Effector CD4-positive, alpha-beta T cell (primary cell): Measurements from ENCODE around the gene PSMD14.

Experiments
- DNase-seq: peaks from one replicate; pipeline ENCODE4 v3.0.0-alpha.2; 2020

The PSMD14 gene

DNA sequence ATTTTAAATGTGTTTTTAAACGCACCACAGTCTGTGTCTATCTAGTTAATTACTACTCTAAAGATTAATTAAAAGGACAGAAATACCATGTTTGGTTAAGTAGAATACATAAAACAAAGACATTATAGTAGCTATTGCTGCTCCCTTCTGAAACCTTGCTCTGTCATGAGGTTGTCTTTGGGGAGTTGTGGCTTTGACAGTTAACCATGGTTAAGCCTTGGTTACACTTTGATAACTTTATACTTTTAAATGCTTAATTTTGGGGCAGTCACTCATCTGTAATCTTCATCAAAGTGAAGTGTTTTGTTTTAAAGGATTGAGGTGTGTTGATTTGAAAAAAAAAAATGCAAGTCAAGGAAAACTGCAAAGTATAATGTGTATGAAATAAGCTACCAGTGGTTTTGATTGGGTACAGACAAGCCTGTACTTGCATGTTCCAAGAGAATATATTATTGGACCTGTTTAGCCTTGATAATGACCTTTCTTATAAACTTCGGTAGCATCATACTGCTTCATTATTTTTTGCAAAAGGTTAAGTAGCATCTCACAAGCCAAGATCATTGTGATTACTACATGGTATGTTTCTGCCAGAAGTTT is 78.1 kb downstream of the PSMD14 start:
- DNase-seq: no peak

DNA sequence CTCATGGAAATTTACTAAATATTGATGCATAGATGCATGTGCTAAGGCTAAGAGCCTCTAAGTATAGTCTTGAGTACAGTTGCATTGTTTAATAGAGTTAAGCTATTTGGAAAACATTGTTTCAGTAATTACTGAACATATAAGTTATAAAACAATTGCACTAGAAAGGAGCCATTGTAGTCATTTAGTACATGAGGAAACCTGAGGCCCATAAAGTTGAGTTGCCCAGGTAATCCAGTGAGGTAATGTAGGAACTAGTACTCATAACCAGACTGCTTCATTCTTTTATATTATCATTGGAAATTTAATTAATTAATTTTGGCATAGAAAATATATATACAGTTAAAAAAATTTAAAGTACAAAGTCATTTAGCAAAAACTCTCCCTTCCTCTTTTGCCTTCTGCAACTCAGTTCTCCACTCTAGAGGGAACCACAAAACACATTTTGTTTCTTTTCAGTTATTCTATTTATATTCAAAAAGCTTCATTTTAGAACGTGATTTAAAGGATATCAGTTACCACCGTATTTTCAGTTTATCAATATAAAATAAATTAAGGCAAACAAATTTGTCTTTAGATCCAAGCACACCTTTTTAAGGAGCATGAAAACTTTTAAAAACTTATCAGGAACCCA is 80.0 kb downstream of the PSMD14 start:
- DNase-seq: no peak

DNA sequence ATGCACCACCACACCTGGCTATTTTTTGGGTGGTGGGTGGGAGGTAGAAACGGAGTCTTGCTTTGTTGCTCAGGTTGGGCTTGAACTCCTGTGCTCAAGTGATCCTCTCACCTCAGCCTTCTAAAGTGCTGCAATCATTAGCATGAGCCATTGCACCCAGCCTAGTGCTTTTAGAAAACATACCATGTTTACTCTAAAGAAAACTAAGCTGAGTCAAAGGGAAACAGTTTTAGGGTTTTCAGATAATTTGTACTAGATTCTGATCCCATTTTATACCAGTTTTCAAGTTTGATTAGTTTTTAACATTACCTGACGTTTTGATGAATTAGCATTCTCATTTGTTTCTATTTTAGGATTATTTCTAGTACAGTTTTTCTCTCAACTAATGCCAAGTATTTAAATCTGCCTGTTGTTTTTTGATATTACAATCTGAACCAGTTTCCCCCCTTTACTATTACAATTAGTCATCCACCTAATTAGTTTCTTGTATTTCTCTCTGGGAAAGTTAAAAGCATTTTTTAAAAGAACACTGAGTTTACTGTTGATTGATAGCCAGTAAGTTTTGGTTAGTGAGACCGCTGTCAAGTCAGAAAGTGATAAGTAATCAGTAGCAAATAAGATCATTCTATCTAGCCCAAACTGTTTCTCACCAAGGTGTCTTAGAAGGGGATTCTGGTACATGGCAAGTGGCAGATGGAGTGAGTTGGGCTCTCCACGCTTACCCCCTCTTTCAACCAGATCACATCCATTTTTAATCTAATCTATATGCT is 83.7 kb downstream of the PSMD14 start:
- DNase-seq: no peak

DNA sequence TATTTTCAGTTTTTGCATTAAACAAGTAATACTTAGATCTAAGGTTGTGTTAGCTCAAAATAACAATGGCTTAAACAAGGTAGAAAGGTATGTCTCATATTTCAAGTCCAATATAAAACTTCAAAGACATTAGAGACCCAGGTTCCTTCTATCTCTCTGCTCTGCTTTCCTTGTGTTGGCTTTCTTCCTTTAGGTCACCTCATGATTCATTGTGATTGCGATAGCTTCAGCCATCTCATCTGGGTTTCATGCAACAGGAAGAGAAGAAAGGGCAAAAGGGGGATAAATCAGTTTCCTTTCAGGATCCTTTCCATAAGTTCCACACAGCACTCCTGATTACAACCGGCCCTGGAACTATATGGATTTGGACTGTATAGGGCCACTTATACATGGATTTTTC is 91.9 kb downstream of the PSMD14 start:
- no peak for DNase-seq

DNA sequence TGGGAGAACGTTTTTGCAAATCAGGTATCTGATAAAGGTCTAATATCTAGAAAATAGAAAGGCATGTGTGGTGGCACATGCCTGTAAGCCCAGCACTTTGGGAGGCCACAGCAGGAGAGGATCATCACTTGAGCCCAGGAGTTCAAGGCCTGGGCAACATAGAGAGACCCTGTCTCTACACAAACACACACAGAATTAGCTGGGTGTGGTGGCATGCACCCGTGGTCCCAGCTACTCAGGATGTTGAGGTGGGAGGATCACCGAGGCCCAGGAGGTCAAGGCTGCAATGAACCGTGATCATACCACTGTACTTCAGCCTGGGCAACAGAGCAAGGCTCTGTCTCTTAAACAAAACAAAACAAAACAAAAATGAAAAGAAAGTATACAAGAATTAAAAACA is 94.1 kb downstream of the PSMD14 start:
- DNase-seq: no peak

DNA sequence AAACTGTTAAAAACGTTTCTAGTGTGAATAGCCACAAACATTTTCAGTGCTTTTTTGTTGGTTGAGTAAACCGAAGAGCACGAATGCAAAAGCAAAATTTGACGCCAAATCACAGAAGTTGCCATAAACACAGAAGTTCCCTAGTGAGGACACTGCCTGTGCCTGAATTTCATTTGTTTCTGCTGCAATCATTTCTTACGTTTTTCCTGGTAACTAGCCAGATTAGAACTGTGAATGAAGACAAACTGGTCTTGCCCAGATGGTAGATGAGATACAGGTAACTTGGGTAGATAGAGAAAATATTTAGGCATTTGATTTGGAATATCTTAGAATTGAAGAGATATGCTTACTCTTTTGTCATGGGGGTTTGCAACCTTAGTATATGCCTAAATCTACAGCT is 98.1 kb downstream of the PSMD14 start:
- no peak for DNase-seq

DNA sequence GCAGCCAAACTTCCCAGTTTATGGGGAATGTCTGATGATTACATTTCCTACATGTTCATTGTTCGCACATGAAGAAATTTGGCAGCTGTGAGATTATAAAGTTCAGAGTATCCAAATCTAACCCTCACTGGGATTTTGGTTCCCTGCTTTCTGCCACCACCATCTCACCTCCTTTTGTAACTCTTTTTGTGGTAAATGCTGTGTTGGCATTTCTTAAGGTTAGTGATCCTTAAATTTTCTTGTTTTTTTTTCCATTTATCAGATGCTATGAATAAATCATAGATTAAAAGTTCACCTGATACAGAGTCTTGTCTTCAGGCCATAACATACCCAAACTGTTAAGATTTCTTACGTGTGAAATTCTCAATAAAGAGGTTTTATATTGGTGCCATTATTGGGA is 99.4 kb downstream of the PSMD14 start:
- no peak for DNase-seq

DNA sequence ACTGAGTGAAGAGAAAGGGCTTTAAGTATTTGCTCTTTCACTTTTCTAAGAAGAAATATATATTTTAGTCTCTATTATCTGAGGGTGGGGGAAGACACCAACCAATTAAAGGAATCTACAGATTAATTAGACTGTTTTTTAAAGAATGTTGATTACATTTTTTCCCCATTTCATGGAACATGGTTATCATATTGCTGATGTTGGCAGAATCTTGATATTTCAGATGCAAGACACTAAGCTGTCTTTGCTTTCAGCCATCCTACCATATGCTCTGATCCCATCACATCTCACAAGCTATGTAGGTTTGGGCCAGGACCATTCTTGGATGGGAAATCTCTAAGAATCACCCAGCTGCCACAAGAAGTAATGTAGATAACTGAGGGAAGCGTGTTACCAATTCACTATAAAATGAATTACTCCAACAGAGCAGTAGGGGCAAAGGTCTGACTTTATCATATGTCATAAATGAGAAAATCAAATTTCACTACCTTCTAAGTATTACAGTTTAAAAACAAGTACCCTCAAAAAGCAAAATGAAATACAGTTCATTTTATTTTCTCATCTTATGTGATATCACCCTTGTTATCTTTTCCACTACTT is 101.2 kb downstream of the PSMD14 start:
- no peak for DNase-seq

DNA sequence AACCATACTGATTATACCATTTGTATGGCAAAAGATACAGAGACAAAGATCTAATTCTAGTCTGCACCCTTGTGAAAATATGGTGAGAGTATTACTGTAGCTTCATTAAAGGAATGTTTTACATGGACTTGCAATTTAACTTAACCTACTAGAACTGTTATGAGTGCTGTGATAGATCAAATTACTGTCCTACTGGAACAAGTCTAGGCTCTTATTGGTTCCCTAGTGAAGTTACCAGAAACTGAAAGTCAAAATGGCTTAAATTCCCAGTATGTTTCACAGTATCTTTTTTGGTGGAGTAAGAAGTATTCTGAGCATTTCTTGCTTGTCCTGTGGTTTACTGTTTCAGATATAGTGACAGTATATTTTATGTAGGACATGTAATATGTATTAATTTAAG is 104.1 kb downstream of the PSMD14 start:
- no peak for DNase-seq

DNA sequence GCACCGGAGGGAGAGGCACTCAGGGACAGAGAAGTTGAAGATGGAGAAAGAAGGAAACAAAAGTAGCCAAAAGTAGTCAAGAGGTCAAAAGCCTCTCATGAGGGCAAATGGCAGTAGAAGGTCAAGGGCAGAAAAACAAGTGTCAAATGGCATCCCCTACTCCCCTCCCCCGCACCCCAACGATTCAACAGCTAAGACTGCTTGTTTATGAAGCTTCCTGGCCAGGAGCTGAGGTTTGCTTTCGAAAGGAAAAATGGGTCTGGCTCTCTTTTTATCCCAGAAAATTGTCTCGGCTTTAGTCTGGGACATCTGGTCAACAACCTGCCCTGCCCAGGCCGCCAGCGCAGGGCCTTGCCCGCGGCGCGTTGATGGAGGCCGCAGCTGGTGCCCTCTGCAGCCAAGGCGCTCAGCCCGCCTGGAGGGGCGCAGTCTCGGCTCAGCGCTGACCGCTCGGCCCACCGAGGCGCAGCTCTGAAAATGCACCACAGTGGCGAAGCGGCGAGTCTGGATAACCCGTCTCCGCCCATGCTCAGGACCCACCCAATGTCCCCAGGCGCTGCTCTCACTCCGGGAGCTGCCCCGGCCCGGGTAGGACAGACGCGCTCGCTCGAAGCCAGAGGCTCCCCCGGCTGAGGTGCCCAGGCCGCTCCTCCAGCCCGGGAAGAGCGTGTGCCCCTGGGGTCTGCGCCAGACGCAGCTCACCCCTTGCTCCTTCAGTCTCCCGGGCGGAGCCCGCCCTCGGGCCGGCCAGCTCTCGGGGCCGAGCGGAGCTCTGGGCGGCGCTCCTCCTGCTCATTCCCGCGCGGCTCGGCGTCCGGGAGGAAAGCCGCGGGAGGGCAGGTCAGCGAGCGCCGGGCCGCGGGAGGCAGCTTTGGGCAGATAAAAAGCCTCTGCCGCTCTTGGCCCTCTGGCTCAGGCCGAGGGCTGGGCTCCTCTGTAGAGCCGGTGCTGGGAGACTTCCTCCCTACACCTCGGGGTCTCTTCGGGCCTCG is 106.1 kb downstream of the PSMD14 start:
- no peak for DNase-seq

DNA sequence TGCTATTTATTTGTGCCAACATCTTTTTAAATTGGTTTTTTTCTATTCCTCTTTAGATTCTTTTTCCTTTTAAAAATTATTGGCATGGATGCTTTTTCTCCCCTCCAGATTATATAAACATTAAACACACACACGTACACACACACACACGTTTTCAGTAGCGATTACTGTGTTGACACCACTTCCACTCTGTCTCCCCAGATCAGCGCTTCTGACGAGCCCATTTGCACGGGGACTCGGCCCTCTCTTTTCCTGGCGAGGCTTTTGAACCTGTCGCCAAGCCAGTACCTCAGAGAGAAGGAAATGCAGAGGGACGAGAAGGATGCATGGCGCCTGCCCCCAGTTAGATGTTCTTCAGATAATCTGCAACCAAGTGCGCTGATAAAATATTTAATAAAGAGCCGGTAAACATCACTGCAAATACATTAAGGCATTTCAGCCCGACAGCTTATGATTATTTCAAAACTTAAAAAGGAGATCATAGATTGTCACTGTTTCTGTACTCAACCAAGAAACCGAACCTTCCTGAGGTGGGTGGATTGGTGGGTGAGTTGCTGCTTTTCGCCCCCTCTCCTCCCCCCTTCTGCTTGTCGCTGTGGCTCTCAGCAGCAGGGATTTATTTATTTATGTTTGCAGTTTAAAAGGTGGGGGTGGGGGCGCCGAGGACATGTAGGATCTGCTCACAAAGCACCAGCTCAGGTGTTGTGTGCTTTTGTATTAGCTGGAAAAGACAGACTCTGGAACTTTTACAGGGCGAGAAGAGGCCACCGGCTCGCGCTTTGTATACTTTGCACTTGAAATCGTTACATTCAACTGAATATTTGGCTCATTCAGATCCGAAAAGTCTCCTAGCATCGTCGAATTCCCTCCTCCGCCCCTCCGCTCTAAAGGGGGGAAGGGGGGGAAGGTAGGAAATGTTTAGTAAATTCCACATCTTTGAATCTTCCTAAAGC is 107.1 kb downstream of the PSMD14 start:
- no peak for DNase-seq

DNA sequence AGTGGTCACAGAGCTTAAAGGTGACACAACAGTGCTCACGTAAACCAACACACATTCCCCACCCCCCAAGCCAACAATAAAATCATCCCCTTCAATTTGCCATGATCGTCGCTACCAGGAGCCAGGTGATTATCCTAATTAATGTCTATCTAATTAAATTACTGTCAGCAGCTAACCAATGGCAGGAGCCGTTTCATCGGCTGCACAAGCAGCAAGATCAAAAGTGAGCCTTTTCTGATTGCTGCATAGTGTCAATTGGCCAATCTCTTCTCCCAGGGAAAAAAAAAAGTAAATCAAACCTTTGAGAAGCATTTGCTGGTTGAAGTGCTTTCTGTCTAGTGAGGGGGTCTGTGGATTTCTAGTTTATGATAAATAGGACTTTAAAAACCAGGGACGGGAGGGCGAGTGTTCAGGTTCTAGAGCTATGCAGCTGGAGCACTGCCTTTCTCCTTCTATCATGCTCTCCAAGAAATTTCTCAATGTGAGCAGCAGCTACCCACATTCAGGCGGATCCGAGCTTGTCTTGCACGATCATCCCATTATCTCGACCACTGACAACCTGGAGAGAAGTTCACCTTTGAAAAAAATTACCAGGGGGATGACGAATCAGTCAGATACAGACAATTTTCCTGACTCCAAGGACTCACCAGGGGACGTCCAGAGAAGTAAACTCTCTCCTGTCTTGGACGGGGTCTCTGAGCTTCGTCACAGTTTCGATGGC is 107.9 kb downstream of the PSMD14 start, which contains the start of gene TBR1:
TBR1 (plus strand) TSS at position 311 of the 721 bp plus-strand sequence; CDS start at position 425, 114 bp downstream.
- DNase-seq: no peak

DNA sequence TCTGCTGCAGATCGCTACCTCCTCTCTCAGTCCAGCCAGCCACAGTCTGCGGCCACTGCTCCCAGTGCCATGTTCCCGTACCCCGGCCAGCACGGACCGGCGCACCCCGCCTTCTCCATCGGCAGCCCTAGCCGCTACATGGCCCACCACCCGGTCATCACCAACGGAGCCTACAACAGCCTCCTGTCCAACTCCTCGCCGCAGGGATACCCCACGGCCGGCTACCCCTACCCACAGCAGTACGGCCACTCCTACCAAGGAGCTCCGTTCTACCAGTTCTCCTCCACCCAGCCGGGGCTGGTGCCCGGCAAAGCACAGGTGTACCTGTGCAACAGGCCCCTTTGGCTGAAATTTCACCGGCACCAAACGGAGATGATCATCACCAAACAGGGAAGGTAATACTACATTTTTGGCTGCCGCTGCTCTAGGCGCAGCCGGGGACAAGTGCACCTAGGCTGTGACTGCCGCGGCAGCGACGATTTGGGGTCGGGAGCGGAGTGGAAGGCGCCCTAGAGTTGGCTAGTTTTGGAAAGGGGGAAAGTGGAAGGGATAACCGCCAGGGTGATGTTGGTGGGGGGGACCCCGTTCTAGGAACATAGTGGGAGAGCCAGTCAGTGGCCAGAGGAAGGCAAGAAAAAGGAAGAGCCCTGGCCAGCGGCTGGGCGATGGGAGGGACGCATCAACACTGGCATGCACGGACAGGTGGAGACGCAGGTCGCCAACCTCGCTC is 108.6 kb downstream of the PSMD14 start:
- no peak for DNase-seq

DNA sequence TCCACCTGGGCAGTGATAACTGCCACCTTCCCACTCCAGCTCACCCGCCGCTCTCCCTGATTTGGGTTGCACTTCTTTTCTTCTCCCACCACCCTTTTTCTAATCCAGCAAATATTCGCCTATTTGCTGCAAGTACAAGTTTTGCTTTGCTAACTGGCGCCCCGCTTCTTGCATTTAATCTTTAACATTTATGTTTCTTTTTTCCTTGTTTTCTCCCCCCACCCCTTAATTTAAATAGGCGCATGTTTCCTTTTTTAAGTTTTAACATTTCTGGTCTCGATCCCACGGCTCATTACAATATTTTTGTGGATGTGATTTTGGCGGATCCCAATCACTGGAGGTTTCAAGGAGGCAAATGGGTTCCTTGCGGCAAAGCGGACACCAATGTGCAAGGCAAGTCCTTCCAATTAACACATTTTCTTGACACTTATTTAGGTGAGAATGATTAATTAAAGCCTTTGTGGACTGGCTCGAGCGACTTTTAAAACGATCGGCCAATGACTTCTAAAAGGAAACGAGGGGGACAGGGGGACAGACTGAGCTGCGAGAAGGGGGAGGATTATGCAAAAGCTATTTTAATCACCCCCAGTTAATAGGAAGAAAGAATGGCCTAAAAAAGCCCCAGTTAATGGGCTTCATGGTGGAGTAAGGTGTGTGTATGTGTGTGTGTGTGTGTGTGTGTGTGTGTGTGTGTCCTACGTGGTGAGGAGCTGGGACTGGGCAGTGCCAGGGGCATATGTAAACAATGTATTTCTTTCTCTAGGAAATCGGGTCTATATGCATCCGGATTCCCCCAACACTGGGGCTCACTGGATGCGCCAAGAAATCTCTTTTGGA is 109.4 kb downstream of the PSMD14 start:
- no peak for DNase-seq

DNA sequence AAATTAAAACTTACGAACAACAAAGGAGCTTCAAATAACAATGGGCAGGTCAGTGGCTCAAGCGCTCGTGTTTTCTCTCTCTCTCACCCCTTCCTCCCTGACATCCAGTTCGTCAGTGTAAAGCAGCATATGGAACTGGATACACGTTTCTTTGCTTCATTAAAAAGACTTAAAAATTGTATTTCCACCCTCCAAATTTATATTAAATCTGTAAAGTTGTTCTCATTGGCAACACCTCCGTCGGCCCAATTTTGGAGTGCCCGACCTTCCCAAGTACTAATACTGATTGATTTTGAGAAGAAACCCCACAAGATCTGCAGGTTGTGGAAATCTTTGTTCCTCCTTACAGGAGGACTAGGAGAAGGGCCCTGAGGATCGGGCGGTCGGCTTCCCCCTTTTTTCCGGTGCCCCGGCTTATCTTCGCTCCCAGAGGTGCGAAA is 110.1 kb downstream of the PSMD14 start:
- no peak for DNase-seq

DNA sequence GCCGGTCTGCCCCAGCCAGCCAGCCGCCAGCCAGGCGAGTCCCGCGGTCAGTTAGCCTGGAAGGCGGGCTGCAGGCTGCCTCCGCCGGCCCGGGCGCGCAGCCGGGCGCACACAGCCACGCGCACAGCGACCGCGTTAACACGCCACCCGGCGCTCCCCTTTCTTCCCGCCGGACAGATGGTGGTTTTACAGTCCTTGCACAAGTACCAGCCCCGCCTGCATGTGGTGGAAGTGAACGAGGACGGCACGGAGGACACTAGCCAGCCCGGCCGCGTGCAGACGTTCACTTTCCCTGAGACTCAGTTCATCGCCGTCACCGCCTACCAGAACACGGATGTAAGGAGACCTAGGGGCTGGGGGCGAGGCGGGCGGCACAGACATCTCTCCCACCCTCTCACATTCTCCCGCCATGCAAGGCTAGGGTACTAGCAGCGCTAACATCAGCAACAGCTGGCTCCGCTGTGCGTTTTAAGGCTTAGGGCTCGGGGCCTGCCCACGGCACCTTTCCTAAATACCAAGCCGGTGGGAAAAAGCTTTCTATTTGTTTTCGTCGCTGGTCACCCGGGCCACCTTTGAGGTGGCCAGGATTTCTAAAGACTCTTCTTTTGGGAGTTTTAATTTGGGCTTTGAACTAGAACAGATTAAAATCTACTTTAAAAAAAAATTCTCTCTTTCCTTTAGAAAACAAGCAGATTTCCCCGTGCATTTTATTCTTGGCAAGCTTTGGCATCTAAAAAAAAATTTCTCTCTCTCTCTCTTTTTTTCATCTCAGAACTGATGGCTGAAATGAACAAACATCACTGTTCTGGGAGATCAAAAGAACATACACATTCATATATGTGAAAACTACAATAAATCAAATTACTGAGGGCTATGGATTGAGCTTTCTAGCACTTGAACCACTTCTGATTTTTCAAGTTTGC is 110.8 kb downstream of the PSMD14 start:
- DNase-seq: no peak

DNA sequence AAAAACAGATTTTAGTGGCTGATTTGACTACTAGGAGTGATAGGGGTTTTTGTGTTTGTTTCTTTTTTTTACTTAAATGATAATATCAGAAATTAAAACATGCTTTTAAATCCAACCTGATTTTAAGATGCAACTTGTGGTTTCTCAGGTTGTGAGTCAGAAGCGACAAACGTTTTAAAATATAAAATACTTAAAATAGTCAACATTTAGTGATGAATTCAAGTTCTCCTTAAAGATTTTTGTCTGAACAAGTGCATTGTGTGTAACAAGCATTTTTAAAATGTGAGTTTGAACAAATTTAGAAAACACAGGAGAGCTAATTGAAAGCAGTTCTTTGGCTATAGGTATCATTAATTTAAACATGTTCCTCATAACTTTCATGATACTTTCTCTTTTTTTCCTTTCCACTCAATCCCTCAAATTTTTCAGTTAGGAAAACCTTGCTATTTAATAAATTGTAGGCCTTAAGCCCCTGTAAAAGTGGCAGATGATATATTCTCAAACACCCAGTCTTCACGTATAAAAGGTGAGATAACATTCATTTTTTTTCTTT is 111.5 kb downstream of the PSMD14 start:
- DNase-seq: no peak
